ENCODE results near the gene GEMIN5. TPM values are rescaled to one million over a fixed set of nuclear protein-coding genes. Genes with fewer than 3 reads are reported as not detected.

The GEMIN5 gene
- total and polyA plus RNA-seq, 2 of the 13 experiments (the other 11 are each of a cell fraction or from before 2014, with no cell fraction given) = 6.6 to 28.6 TPM

- TF ChIP-seq PREB (CRISPR knock-in tag; IDR thresholded peaks at IDR 0.05) = no peak
- peak; percentile 85 for TF ChIP-seq ZNF430 (CRISPR knock-in tag; IDR thresholded peaks at IDR 0.05)
- TF ChIP-seq XBP1 (CRISPR knock-in tag; IDR thresholded peaks at IDR 0.05) = 0 out of 2 replicates have a peak, but pooled peaks have one; percentile 48
- TF ChIP-seq ZHX2 (IDR thresholded peaks at IDR 0.05; ENCODE audit: low read depth) = no peak
- no peak for TF ChIP-seq ZHX2 (CRISPR knock-in tag; IDR thresholded peaks at IDR 0.05; ENCODE audit: borderline replicate concordance)
- TF ChIP-seq ZNF280D (CRISPR knock-in tag; IDR thresholded peaks at IDR 0.05) = no peak
- TF ChIP-seq FLYWCH1 (CRISPR knock-in tag; IDR thresholded peaks at IDR 0.05) = peak; percentile 76; the same call in 1 of the 2 replicates
- TF ChIP-seq TEAD2 (CRISPR knock-in tag; IDR thresholded peaks at IDR 0.05) = no peak
- peak; percentile 77 for TF ChIP-seq ZNF18 (CRISPR knock-in tag; IDR thresholded peaks at IDR 0.05; ENCODE audit: insufficient replicate concordance)
- no peak for TF ChIP-seq ZNF383 (CRISPR knock-in tag; IDR thresholded peaks at IDR 0.05; ENCODE audit: borderline replicate concordance)
- TF ChIP-seq NFE2L1 (CRISPR knock-in tag; IDR thresholded peaks at IDR 0.05; ENCODE audit: borderline replicate concordance) = no peak
- no peak for TF ChIP-seq SOX13 (IDR thresholded peaks at IDR 0.05)
- TF ChIP-seq SOX13 (CRISPR knock-in tag; conservative IDR thresholded peaks at IDR 0.05 in 1 of 2, IDR thresholded peaks at IDR 0.05 in 1 of 2) = 0 out of 4 replicates have a peak, but pooled peaks of 1 of the 2 experiments have one; percentile 3
- peak; percentile 78 for TF ChIP-seq HDAC1 (CRISPR knock-in tag; IDR thresholded peaks at IDR 0.05)
- 0 out of 2 replicates have a peak, but pooled peaks have one; percentile 22 for TF ChIP-seq ZNF234 (CRISPR knock-in tag; conservative IDR thresholded peaks at IDR 0.05)
Measured at GRCh38 chr5:154857530-154858296, 80.3 kb downstream of the GEMIN5 start (continued).

All from HepG2 (cell line).